ENCODE results near the gene MERTK.

GRCh38 chr2:111946294-111947114 is 48.1 kb downstream of the MERTK start:
- TF ChIP-seq CTCF (IDR thresholded peaks at IDR 0.05) (no peak), EP300 (IDR thresholded peaks at IDR 0.05) (no peak)

Data from gastroesophageal sphincter (tissue), 3 donors.